SU-DHL-6 (cell line): ENCODE data around the gene EPB41L4B.

ENCODE experiments used
- H2AFZ ChIP-seq: fragments of 200-600 bp; sonication (generic); 2 replicates; pipeline ENCODE4 v1.6.1; 2014; ENCODE audit warnings: low read depth, mild to moderate bottlenecking, moderate library complexity, mixed read lengths, antibody characterized with exemption, low read length; ENCODE audit not compliant: severe bottlenecking
- H3F3A ChIP-seq: fragments of 200-600 bp; shearing (Covaris generic); 2 replicates; pipeline ENCODE4 v1.6.0; 2016; ENCODE audit warnings: antibody characterized with exemption, mild to moderate bottlenecking; ENCODE audit not compliant: insufficient read depth
- H3K27ac ChIP-seq: fragments of 200-600 bp; sonication (generic); 2 replicates; pipeline ENCODE4 v1.5.1; 2016; ENCODE audit warnings: low read depth, mild to moderate bottlenecking, low read length, moderate library complexity, mixed read lengths
- H3K27me3 ChIP-seq: fragments of 200-600 bp; sonication (generic), shearing (Covaris generic); 2 replicates; pipeline ENCODE4 v1.6.0; 2014; ENCODE audit warnings: mild to moderate bottlenecking, low read length
- H3K36me3 ChIP-seq: fragments of 200-600 bp; sonication (generic); 2 replicates; pipeline ENCODE4 v1.6.1; 2014; ENCODE audit warnings: mild to moderate bottlenecking, low read length, mixed read lengths
- H3K4me2 ChIP-seq: fragments of 300-600, 200-600 bp; shearing (Covaris generic), sonication (generic); 2 replicates; pipeline ENCODE4 v1.6.0; 2014; ENCODE audit warnings: low read length, low read depth, mild to moderate bottlenecking; ENCODE audit not compliant: poor library complexity, severe bottlenecking
- H3K4me3 ChIP-seq: fragments of 200-600 bp; sonication (generic); 2 replicates; pipeline ENCODE4 v1.5.1; 2014; ENCODE audit warnings: antibody characterized with exemption, low read length, mild to moderate bottlenecking, mixed read lengths; ENCODE audit not compliant: insufficient read depth, poor library complexity, severe bottlenecking
- H3K79me2 ChIP-seq: fragments of 200-600 bp; sonication (generic); 2 replicates; pipeline ENCODE4 v1.6.1; 2014; ENCODE audit warnings: mild to moderate bottlenecking, low read length, moderate library complexity; ENCODE audit not compliant: insufficient read depth
- H3K9ac ChIP-seq: fragments of 200-600 bp; sonication (generic); 2 replicates; pipeline ENCODE4 v1.7.0; 2014; ENCODE audit warnings: mild to moderate bottlenecking, low read length
- H3K9me2 ChIP-seq: fragments of 200-600 bp; sonication (generic); replicated peaks from 2 replicates; pipeline ENCODE4 v1.6.1; 2014; ENCODE audit warnings: low read length; ENCODE audit not compliant: insufficient read depth
- H3K9me3 ChIP-seq: fragments of 200-600 bp; sonication (generic); 2 replicates; pipeline ENCODE4 v1.6.1; 2014; ENCODE audit warnings: low read length, mixed read lengths; ENCODE audit not compliant: insufficient read depth
- H4K20me1 ChIP-seq: fragments of 200-600 bp; sonication (generic); 2 replicates; pipeline ENCODE4 v1.6.1; 2014; ENCODE audit warnings: low read depth, mild to moderate bottlenecking, antibody characterized with exemption, low read length, moderate library complexity, mixed read lengths
- EZH2phosphoT487 ChIP-seq: fragments of 200-600 bp; sonication (generic), shearing (Covaris generic); conservative IDR thresholded peaks from 2 replicates; pipeline ENCODE4 v1.6.1; 2018; ENCODE audit warnings: mild to moderate bottlenecking, antibody characterized with exemption, low read length, moderate library complexity, mixed read lengths
- TF ChIP-seq, protein P1 (sequence below): fragments of 200-600 bp; sonication (generic); IDR thresholded peaks from one replicate; pipeline ENCODE4 v1.5.1; 2017; ENCODE audit warnings: antibody characterized with exemption, mild to moderate bottlenecking, low read length, moderate library complexity; ENCODE audit not compliant: insufficient read depth, poor library complexity, severe bottlenecking

EPB41L4B gene

GRCh38 chr9:109167716-109168115, 153.1 kb downstream of the EPB41L4B start:
- Histone ChIP-seq H3K27me3 (no peaks in the 10 kb centered on the region), H3K4me2 (no peak overlapping the region), H3K79me2 (no peaks in the 10 kb centered on the region), H2AFZ (no peak overlapping the region), H3K4me3 (no peak overlapping the region), H3K27ac (no peak overlapping the region), H3K9me3 (no peaks in the 10 kb centered on the region), H3F3A (no peaks in the 10 kb centered on the region), H4K20me1 (no peaks in the 10 kb centered on the region), H3K9ac (no peak overlapping the region), H3K36me3 (no peaks in the 10 kb centered on the region), H3K9me2 (no peaks in the 10 kb centered on the region)
- TF ChIP-seq EZH2phosphoT487 = no peak
- TF ChIP-seq, protein P1, sequence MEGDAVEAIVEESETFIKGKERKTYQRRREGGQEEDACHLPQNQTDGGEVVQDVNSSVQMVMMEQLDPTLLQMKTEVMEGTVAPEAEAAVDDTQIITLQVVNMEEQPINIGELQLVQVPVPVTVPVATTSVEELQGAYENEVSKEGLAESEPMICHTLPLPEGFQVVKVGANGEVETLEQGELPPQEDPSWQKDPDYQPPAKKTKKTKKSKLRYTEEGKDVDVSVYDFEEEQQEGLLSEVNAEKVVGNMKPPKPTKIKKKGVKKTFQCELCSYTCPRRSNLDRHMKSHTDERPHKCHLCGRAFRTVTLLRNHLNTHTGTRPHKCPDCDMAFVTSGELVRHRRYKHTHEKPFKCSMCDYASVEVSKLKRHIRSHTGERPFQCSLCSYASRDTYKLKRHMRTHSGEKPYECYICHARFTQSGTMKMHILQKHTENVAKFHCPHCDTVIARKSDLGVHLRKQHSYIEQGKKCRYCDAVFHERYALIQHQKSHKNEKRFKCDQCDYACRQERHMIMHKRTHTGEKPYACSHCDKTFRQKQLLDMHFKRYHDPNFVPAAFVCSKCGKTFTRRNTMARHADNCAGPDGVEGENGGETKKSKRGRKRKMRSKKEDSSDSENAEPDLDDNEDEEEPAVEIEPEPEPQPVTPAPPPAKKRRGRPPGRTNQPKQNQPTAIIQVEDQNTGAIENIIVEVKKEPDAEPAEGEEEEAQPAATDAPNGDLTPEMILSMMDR = no peak

DNA sequence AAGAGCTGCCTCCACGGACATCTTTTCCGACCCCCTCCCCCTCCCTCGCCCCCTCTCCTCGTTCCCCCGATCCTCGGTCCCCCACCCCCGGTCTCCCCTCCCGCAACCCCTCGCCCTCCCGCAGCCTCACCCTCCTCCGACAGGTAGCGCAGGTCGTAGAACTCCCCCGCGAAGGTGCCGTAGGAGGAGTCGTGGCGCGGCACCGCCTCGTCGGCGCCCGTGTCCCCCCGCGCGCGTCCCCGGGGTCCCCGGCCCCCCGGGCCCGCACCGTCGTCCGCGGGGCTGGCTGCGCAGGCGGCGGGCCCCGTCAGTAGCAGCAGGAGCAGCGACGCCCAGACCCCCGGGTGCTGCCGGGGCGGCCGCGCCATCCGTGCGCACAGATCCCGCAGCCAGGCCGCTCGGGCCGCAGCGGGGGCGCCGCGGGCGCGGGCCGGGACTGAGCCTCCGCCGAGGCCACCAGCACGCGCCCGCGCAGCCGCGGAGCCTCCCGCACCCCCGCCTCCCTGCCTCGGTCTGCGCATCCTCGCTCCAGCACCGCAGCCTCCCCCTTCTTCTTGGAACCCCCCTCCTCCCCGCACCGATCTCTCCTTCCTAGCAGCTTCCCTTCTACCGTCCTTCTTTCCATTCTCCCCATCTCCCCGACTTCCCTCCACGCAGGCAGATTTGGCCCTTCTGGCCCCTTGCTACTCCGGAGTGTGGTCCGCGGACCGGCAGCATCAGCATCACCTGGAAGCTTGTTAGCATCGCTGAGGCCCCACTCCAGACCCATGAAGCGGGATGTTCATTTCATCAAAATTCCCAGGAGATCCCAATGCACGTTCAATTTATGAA, 153.9 kb downstream of the EPB41L4B start, which contains the start of gene FRRS1L:
TSS of gene FRRS1L (minus strand) at position 479 of the 831 bp plus-strand sequence. CDS start at position 368, 111 bp downstream.
- no peak for TF ChIP-seq EZH2phosphoT487
- TF ChIP-seq, protein P1 = no peak
- Histone ChIP-seq H3K4me3 (no peak within 1 kb of the TSS), H3K27ac (no peak within 1 kb of the TSS), H3K79me2 (no peaks in the 10 kb centered on the region), H2AFZ (no peak within 1 kb of the TSS), H3K36me3 (no peaks in the 10 kb centered on the region), H3F3A (no peaks in the 10 kb centered on the region), H3K4me2 (no peak within 1 kb of the TSS), H3K9ac (no peak within 1 kb of the TSS), H3K9me2 (no peaks in the 10 kb centered on the region), H3K27me3 (no peaks in the 10 kb centered on the region), H3K9me3 (no peaks in the 10 kb centered on the region), H4K20me1 (no peaks in the 10 kb centered on the region)

GRCh38 chr9:109166171-109166770, 154.6 kb downstream of the EPB41L4B start:
- Histone ChIP-seq H3K9me2 (no peaks in the 10 kb centered on the region), H3K79me2 (no peaks in the 10 kb centered on the region), H3K4me2 (no peak overlapping the region), H3K9me3 (no peaks in the 10 kb centered on the region), H3K9ac (no peak overlapping the region), H3K36me3 (no peaks in the 10 kb centered on the region), H3K4me3 (no peak overlapping the region), H3K27ac (no peak overlapping the region), H3F3A (no peaks in the 10 kb centered on the region), H3K27me3 (no peaks in the 10 kb centered on the region), H4K20me1 (no peaks in the 10 kb centered on the region), H2AFZ (no peak overlapping the region)
- no peak for TF ChIP-seq EZH2phosphoT487
- TF ChIP-seq, protein P1 = no peak
